GM12878 (cell line): ENCODE results near the gene FBXO21. TPM values are rescaled to one million over a fixed set of nuclear protein-coding genes. Genes with fewer than 3 reads are reported as not detected.

Experiments
- ATAC-seq: fragments of 200-7000 bp; cut with Tn5 transposase; 3 replicates; pipeline ENCODE4 v1.9.1; 2020; ENCODE audit warnings: mild to moderate bottlenecking, moderate library complexity
- BruUV-seq: library from RNA; stranded (reverse); fragments of 400-500 nt; replicated peaks from 2 replicates; lab custom pipeline; 2021; lab: Mats Ljungman, UMichigan
- CTCF ChIA-PET: fragments of 300-600 bp; sonication (Branson Sonifier 250); formaldehyde crosslinking; extraction: SDS; loops from one replicate; lab custom pipeline; 2021; ENCODE audit warnings: inconsistent platforms; lab: Yijun Ruan, JAX
- POLR2A ChIA-PET: fragments of 350-600 bp; formaldehyde crosslinking; extraction: SDS; loops from one replicate; lab custom pipeline; 2021; ENCODE audit warnings: inconsistent platforms; lab: Charles Lee
- RAD21 ChIA-PET: fragments of 300-600 bp; sonication (Branson Sonifier 250); formaldehyde crosslinking; loops from one replicate; lab custom pipeline; 2023; ENCODE audit warnings: antibody characterized with exemption; ENCODE audit not compliant: unreplicated experiment; lab: Charles Lee
- SMC1A ChIA-PET: fragments of 300-600 bp; sonication (Branson Sonifier 250); formaldehyde crosslinking; loops from one replicate; lab custom pipeline; 2023; ENCODE audit not compliant: unreplicated experiment, uncharacterized antibody; lab: Charles Lee
- DNase-seq: peaks from one replicate; pipeline ENCODE4 v3.0.0-alpha.2; 2011; ENCODE audit warnings: low read depth, low spot score
- FAIRE-seq: peaks from 3 replicates; lab custom pipeline; 2011; peaks lifted over from hg19 to GRCh38; lab: Jason Lieb, UNC
- H2AFZ ChIP-seq: 2 replicates; pipeline ENCODE4 v1.6.0; 2011; ENCODE audit warnings: low read depth, low read length, control low read depth; ENCODE audit not compliant: control insufficient read depth
- H3K27ac ChIP-seq: 2 replicates; pipeline ENCODE4 v1.5.1; 2011; ENCODE audit warnings: control low read depth; ENCODE audit not compliant: control insufficient read depth, insufficient read depth
- H3K27me3 ChIP-seq, 2 experiments: replicated peaks in 1 of 2; 2 replicates each; pipeline versions ENCODE4 v1.6.0 to v1.6.1; 2011; ENCODE audit warnings: low read length in 1 of 2; ENCODE audit not compliant: control insufficient read depth in 2 of 2, insufficient read depth in 2 of 2
- H3K36me3 ChIP-seq, 2 experiments: 2 replicates each; pipeline ENCODE4 v1.5.1; 2011; ENCODE audit warnings: low read length in 1 of 2; ENCODE audit not compliant: control insufficient read depth in 2 of 2, insufficient read depth in 2 of 2
- H3K4me1 ChIP-seq: 2 replicates; pipeline ENCODE4 v1.6.1; 2011; ENCODE audit warnings: mild to moderate bottlenecking, low read length, moderate library complexity, mixed read lengths; ENCODE audit not compliant: control insufficient read depth, insufficient read depth
- H3K4me2 ChIP-seq: 2 replicates; pipeline ENCODE4 v1.6.0; 2011; ENCODE audit warnings: control low read depth; ENCODE audit not compliant: control insufficient read depth, insufficient read depth
- H3K4me3 ChIP-seq: fragments of 200-600 bp; sonication (generic); 2 replicates; pipeline ENCODE4 v1.5.1; 2016
- H3K79me2 ChIP-seq: 2 replicates; pipeline ENCODE4 v1.6.0; 2011; ENCODE audit warnings: low read length; ENCODE audit not compliant: control insufficient read depth, insufficient read depth
- H3K9ac ChIP-seq: 2 replicates; pipeline ENCODE4 v1.8.0; 2011; ENCODE audit warnings: low read length, control low read depth, mixed read lengths; ENCODE audit not compliant: control insufficient read depth, insufficient read depth
- H3K9me3 ChIP-seq: replicated peaks from 3 replicates; pipeline ENCODE4 v1.5.1; 2011; ENCODE audit warnings: mild to moderate bottlenecking, low read length; ENCODE audit not compliant: control insufficient read depth, insufficient read depth
- H4K20me1 ChIP-seq: 2 replicates; pipeline ENCODE4 v1.6.0; 2011; ENCODE audit not compliant: control insufficient read depth, insufficient read depth
- CBFB ChIP-seq: IDR thresholded peaks from 2 replicates; pipeline ENCODE4 v1.6.1; 2016; ENCODE audit warnings: antibody characterized with exemption, low read depth
- EZH2 ChIP-seq: IDR thresholded peaks from 2 replicates; pipeline ENCODE4 v1.6.1; 2012; ENCODE audit warnings: low read depth, mild to moderate bottlenecking, control low read depth, inconsistent platforms, low read length, borderline replicate concordance; ENCODE audit not compliant: control insufficient read depth
- IRF5 ChIP-seq: fragments of 450-650 bp; IDR thresholded peaks from 2 replicates; pipeline ENCODE4 v1.6.1; 2017; ENCODE audit warnings: borderline replicate concordance
- MXI1 ChIP-seq: fragments of 150-350 bp; IDR thresholded peaks from 2 replicates; pipeline ENCODE4 v1.6.1; 2011; ENCODE audit warnings: low read depth, mild to moderate bottlenecking, inconsistent platforms, low read length, improper control_type of control experiment
- NBN ChIP-seq: fragments of 450-650 bp; IDR thresholded peaks from 2 replicates; pipeline ENCODE4 v1.6.1; 2016
- POU2F2 ChIP-seq: IDR thresholded peaks from 3 replicates; pipeline ENCODE4 v1.6.1; 2011; ENCODE audit warnings: low read depth, mild to moderate bottlenecking, low read length, borderline replicate concordance
- SKIL ChIP-seq: fragments of 450-650 bp; IDR thresholded peaks from 2 replicates; pipeline ENCODE4 v1.6.1; 2017; ENCODE audit warnings: mild to moderate bottlenecking, low read depth, inconsistent platforms; ENCODE audit not compliant: poor library complexity, severe bottlenecking
- WGBS: methylation state at CpG from one replicate; pipeline ENCODE4 v1.1.6; 2016; ENCODE audit warnings: low lambda C conversion rate; ENCODE audit not compliant: insufficient replicate concordance, insufficient coverage; ENCODE audit errors: missing lambda C conversion rate; 5-methylcytosine and 5-hydroxymethylcytosine counted together
- in situ Hi-C: fragments of 300-500 bp; cut with MboI; formaldehyde crosslinking; loops from 9 replicates; pipeline ENCODE4 v1.14.3; 2018; ENCODE audit warnings: mixed read lengths
- intact Hi-C: fragments of 100-400 bp; cut with micrococcal nuclease; formaldehyde crosslinking; loops from one replicate; pipeline ENCODE4 v1.14.2; 2022; ENCODE audit not compliant: unreplicated experiment
- polyA plus RNA-seq, 11 experiments: library from polyadenylated mRNA; depleted of rRNA in 4 of 11; unstranded in 6 of 11; stranded (reverse) in 5 of 11; fragments of >200 nt; fragmentation: Nextera tagmentation in 4 of 11; fragmentation: Illumina TruSeq in 1 of 11; extraction: Ambion mirVana in 4 of 11; extraction: Trizol in 1 of 11; gene quantifications; 1 replicate in 1 of 11; 2 replicates in 10 of 11; pipeline versions ENCODE4 v1.2.1 to v1.2.3, GENCODE V29; 2011 to 2016; ENCODE audit warnings: inconsistent platforms in 2 of 11, missing spikeins in 2 of 11, low read depth in 1 of 11
- total RNA-seq, 4 experiments: library from RNA; depleted of rRNA in 3 of 4; stranded (reverse); fragments of >200 nt in 3 of 4; fragmentation: Illumina TruSeq in 1 of 4; extraction: Trizol in 1 of 4; gene quantifications; 2 replicates each; pipeline versions ENCODE4 v1.2.1 to v1.2.3, GENCODE V29; 2013 to 2021
- TF ChIP-seq, protein P1 (sequence below): fragments of 150-350 bp; IDR thresholded peaks from 2 replicates; pipeline ENCODE4 v1.6.1; 2016; ENCODE audit warnings: low read depth, low read length
- TF ChIP-seq, protein P2 (sequence below): IDR thresholded peaks from 2 replicates; pipeline ENCODE4 v1.6.1; 2011; ENCODE audit warnings: borderline replicate concordance, low read depth, mild to moderate bottlenecking, moderate library complexity, low read length; ENCODE audit not compliant: insufficient read depth, poor library complexity, severe bottlenecking

FBXO21 gene
- total and polyA plus RNA-seq, 10 of the 15 experiments (the other 5 are each of a cell fraction or from before 2014, with no cell fraction given), result 5.5 to 32.6 (median 18.9) TPM

DNA sequence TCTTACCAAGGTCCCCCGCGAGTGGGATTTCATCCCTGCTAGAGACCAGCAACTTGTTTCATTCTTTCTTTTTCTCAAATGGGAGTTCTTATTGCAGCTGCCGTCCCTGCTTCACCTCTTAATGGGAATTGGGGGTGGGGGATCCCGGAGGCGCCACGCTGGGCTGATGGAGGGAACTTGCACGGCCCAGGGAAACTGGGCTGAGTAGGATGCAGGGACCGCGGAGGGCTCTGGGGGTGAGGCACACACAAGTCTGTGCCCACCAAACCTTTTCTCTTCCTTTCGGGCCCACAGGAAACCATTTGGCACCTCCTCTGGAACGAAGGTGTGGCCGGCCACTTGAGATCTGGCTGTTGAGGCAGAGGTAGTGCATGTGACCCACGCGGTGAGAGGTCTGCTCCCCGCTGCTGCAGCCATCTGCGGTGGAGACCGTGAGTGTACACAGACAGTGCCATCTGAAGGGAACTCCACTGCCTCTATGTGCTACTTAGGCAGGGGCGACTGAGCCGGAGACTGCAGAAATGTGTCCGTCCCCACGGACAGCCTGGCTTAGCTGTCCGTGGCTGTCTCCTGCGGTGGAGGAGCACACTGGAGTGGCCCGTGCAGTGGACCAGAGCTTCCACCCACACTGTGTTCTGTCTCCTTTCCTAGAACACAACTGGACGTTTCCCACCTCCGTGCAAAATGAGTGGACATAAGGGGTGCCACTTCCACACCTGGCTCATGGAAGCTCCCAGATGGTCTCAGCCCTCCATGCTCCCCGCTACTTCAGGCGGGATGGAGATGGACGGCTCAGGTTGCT lies 49.0 kb downstream of the FBXO21 start:
- H3K4me3 ChIP-seq, result no peak overlapping the region
- DNase-seq (no peak), ATAC-seq (no peak), FAIRE-seq (no peak)
- RAD21 ChIA-PET, result no interaction called here
- no peak overlapping the region for H2AFZ ChIP-seq
- WGBS, result 94% methylated on average over 29 of the region's 29 CpGs
- SMC1A ChIA-PET, result no interaction called here
- H3K36me3 ChIP-seq, result peaks cover 2 to 11% of the 10 kb centered on the region in 2 experiments; a peak in 3 of 4 replicates
- no peak overlapping the region for H3K4me2 ChIP-seq
- TF ChIP-seq IRF5, result no peak
- TF ChIP-seq NBN, result no peak
- no peak for TF ChIP-seq SKIL
- TF ChIP-seq MXI1, result no peak
- TF ChIP-seq POU2F2, result no peak
- TF ChIP-seq, protein P1, sequence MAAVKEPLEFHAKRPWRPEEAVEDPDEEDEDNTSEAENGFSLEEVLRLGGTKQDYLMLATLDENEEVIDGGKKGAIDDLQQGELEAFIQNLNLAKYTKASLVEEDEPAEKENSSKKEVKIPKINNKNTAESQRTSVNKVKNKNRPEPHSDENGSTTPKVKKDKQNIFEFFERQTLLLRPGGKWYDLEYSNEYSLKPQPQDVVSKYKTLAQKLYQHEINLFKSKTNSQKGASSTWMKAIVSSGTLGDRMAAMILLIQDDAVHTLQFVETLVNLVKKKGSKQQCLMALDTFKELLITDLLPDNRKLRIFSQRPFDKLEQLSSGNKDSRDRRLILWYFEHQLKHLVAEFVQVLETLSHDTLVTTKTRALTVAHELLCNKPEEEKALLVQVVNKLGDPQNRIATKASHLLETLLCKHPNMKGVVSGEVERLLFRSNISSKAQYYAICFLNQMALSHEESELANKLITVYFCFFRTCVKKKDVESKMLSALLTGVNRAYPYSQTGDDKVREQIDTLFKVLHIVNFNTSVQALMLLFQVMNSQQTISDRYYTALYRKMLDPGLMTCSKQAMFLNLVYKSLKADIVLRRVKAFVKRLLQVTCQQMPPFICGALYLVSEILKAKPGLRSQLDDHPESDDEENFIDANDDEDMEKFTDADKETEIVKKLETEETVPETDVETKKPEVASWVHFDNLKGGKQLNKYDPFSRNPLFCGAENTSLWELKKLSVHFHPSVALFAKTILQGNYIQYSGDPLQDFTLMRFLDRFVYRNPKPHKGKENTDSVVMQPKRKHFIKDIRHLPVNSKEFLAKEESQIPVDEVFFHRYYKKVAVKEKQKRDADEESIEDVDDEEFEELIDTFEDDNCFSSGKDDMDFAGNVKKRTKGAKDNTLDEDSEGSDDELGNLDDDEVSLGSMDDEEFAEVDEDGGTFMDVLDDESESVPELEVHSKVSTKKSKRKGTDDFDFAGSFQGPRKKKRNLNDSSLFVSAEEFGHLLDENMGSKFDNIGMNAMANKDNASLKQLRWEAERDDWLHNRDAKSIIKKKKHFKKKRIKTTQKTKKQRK, result no peak
- TF ChIP-seq, protein P2, sequence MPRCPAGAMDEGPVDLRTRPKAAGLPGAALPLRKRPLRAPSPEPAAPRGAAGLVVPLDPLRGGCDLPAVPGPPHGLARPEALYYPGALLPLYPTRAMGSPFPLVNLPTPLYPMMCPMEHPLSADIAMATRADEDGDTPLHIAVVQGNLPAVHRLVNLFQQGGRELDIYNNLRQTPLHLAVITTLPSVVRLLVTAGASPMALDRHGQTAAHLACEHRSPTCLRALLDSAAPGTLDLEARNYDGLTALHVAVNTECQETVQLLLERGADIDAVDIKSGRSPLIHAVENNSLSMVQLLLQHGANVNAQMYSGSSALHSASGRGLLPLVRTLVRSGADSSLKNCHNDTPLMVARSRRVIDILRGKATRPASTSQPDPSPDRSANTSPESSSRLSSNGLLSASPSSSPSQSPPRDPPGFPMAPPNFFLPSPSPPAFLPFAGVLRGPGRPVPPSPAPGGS, result no peak
- TF ChIP-seq EZH2, result no peak
- TF ChIP-seq CBFB, result no peak
- H3K27me3 ChIP-seq, result no peaks in the 10 kb centered on the region
- H3K9me3 ChIP-seq, result no peaks in the 10 kb centered on the region
- H3K4me1 ChIP-seq, result peaks cover 14% of the 10 kb centered on the region
- in situ Hi-C loops (no loop called here), intact Hi-C loops (no loop called here)
- no TSS peak for BruUV-seq
- CTCF ChIA-PET, result interaction anchor here (0.9 kb wide), 1 partner anchor 116 kb away, joined by 3 read pairs; no protein-coding TSS in a partner anchor
- POLR2A ChIA-PET, result no interaction called here
- H3K27ac ChIP-seq, result no peak overlapping the region
- H4K20me1 ChIP-seq, result no peaks in the 10 kb centered on the region
- H3K79me2 ChIP-seq, result no peaks in the 10 kb centered on the region
- no peak overlapping the region for H3K9ac ChIP-seq
